ENCODE data around the gene PRRC2B. TPM values are rescaled to one million over a fixed set of nuclear protein-coding genes. Genes with fewer than 3 reads are reported as not detected.

The PRRC2B gene
- total RNA-seq, 6 experiments from 2014 or later, result 130 to 173 (median 145) TPM

DNA sequence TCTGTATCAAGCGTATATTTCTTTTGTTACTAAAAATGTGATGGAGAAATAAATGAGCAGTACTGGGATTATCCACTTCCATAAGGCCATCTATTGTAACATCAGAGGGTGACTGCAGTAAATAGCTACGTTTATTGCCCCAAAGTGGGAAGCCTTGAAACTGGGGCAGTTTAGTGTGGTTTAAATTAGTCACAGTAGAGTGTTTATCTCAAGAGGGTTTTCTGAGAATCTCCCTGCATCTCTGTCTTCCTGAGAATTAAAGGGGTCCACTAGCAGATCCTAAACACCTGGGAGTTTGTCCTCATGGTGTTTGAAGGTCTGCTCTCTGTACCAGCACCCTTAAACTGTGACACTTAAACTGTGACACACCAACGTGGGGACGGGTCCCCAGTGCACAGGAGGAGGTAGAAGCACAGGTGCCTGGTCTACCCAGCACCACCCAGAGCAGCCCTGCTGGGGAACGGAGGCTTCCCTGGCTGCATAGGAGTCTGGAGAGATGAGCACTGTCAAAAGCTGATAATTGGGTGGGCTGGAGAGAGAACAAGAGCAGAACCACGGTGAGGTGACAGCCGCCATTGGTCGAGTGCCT is 25.2 kb downstream of the PRRC2B start:
- DNase-seq, result peak; percentile 57
- Mint-ChIP-seq H3K27me3 (ENCODE audit: insufficient read depth) (peaks cover 4% of the 10 kb centered on the region; the same call in 1 of the 2 replicates), H3K4me3 (peak overlapping the region; percentile 57; the same call in 1 of the 2 replicates), H3K27ac (peak overlapping the region; percentile 86), H3K9me3 (no peaks in the 10 kb centered on the region), H3K36me3 (ENCODE audit: low read depth) (0 out of 2 replicates have a peak, but pooled peaks cover 2% of the 10 kb centered on the region), H3K4me1 (ENCODE audit: low read depth) (peaks cover 82% of the 10 kb centered on the region)
- TF ChIP-seq, protein P1, sequence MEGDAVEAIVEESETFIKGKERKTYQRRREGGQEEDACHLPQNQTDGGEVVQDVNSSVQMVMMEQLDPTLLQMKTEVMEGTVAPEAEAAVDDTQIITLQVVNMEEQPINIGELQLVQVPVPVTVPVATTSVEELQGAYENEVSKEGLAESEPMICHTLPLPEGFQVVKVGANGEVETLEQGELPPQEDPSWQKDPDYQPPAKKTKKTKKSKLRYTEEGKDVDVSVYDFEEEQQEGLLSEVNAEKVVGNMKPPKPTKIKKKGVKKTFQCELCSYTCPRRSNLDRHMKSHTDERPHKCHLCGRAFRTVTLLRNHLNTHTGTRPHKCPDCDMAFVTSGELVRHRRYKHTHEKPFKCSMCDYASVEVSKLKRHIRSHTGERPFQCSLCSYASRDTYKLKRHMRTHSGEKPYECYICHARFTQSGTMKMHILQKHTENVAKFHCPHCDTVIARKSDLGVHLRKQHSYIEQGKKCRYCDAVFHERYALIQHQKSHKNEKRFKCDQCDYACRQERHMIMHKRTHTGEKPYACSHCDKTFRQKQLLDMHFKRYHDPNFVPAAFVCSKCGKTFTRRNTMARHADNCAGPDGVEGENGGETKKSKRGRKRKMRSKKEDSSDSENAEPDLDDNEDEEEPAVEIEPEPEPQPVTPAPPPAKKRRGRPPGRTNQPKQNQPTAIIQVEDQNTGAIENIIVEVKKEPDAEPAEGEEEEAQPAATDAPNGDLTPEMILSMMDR (IDR thresholded peaks at IDR 0.05), result no peak

DNA sequence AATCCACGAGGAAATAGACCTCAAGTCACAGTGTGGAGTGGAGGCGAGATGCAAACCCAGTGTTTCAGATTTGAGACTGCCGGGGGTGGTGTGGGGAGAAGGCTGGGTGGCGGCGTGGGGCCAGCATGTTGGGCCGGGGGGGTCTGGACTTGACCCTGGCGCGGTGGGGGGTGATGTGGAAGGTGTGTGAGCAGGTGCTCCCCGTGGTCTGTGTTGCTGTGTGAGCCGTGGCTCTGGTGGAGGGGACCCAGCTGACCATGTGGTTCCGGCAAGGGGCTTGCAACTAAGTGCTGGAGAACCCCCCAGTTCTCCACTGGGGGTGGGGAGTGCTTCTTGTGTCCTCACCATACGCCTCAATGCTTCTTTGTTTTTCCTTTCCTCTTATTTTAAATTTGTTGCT is 25.8 kb downstream of the PRRC2B start:
- H3K27me3 Mint-ChIP-seq (ENCODE audit: insufficient read depth), result peaks cover 4% of the 10 kb centered on the region; the same call in 1 of the 2 replicates
- no peak overlapping the region for H3K4me3 Mint-ChIP-seq
- no peak for DNase-seq
- H3K9me3 Mint-ChIP-seq, result no peaks in the 10 kb centered on the region
- H3K36me3 Mint-ChIP-seq (ENCODE audit: low read depth), result no peaks in the 10 kb centered on the region
- H3K27ac Mint-ChIP-seq, result peak overlapping the region; percentile 86
- TF ChIP-seq, protein P1 (IDR thresholded peaks at IDR 0.05), result no peak
- peaks cover 80% of the 10 kb centered on the region for H3K4me1 Mint-ChIP-seq (ENCODE audit: low read depth)

DNA sequence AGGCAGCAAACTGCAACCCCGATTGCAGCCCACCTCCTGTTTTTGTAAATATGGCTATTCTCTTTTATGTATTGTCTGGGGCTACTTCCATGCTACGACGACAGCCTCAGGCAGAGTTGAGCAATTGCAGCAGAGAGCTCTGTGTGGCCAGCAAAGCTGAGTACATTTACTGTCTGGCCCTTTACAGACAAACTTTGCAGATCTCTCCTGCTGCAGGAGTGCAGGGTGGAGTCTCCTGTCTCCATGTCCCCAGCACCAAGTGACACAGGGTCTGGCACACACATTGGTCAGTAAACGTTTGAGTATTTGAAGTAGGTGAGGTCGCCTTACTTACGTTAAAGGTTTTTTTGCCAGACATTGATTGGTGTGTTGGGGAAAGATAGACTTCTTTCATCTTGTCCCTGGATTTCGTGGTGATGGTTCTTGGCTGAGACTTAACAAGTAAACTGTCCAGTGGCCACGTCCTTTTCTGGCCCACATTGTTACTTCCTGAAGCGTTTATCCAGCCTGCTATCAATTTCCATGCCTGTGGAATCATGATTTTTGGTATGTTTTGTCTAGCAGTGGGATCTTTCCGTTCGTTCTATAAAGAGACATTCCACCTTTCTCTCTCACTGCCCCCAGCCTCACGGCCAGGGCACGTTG is 27.2 kb downstream of the PRRC2B start:
- H3K4me1 Mint-ChIP-seq (ENCODE audit: low read depth), result peaks cover 76% of the 10 kb centered on the region
- peaks cover 4% of the 10 kb centered on the region; the same call in 1 of the 2 replicates for H3K27me3 Mint-ChIP-seq (ENCODE audit: insufficient read depth)
- peak overlapping the region; percentile 64 for H3K27ac Mint-ChIP-seq
- H3K9me3 Mint-ChIP-seq, result no peaks in the 10 kb centered on the region
- TF ChIP-seq, protein P1 (IDR thresholded peaks at IDR 0.05), result peak; percentile 31; the same call in 1 of the 2 replicates
- H3K36me3 Mint-ChIP-seq (ENCODE audit: low read depth), result no peaks in the 10 kb centered on the region
- peak; percentile 50 for DNase-seq
- H3K4me3 Mint-ChIP-seq, result peak overlapping the region; percentile 16; the same call in 1 of the 2 replicates

GRCh38 chr9:131421691-131422090 is 27.8 kb downstream of the PRRC2B start:
- peaks cover 70% of the 10 kb centered on the region for H3K4me1 Mint-ChIP-seq (ENCODE audit: low read depth)
- no peaks in the 10 kb centered on the region for H3K36me3 Mint-ChIP-seq (ENCODE audit: low read depth)
- peak overlapping the region; percentile 64 for H3K27ac Mint-ChIP-seq
- DNase-seq, result no peak
- TF ChIP-seq, protein P1 (IDR thresholded peaks at IDR 0.05), result no peak
- H3K9me3 Mint-ChIP-seq, result no peaks in the 10 kb centered on the region
- H3K4me3 Mint-ChIP-seq, result no peak overlapping the region
- peaks cover 6% of the 10 kb centered on the region for H3K27me3 Mint-ChIP-seq (ENCODE audit: insufficient read depth)

- peak; percentile 16 for DNase-seq
- Mint-ChIP-seq H3K4me3 (peak overlapping the region; percentile 56), H3K9me3 (no peaks in the 10 kb centered on the region), H3K36me3 (ENCODE audit: low read depth) (peaks cover 5% of the 10 kb centered on the region; the same call in 1 of the 2 replicates), H3K4me1 (ENCODE audit: low read depth) (peaks cover 64% of the 10 kb centered on the region), H3K27ac (peak overlapping the region; percentile 90), H3K27me3 (ENCODE audit: insufficient read depth) (peaks cover 8% of the 10 kb centered on the region)
- TF ChIP-seq, protein P1 (IDR thresholded peaks at IDR 0.05), result peak; percentile 54; the same call in 1 of the 2 replicates
Observed at GRCh38 chr9:131422241-131422792, 28.4 kb downstream of the PRRC2B start.
